Chondrocyte (in vitro differentiated cells): ENCODE data around the gene PPP4R4. TPM values are rescaled to one million over a fixed set of nuclear protein-coding genes. Genes with fewer than 3 reads are reported as not detected.
A peak's percentile ranks its signal among the peaks of the same experiment; 100 is the strongest.

Source experiments
- DNase-seq: peaks from one replicate; pipeline ENCODE4 v3.0.0; 2021; ENCODE audit warnings: mixed read lengths, low spot score
- H3K27ac Mint-ChIP-seq: one replicate; pipeline ENCODE4 v1.8.0; 2021; ENCODE audit warnings: mild to moderate bottlenecking, moderate library complexity, mixed read lengths; ENCODE audit not compliant: unreplicated experiment
- H3K27me3 Mint-ChIP-seq: 2 replicates; pipeline ENCODE4 v1.8.0; 2021; ENCODE audit warnings: low read depth, mixed read lengths
- H3K36me3 Mint-ChIP-seq: 2 replicates; pipeline ENCODE4 v1.8.0; 2021; ENCODE audit warnings: low read depth, mixed read lengths
- H3K4me1 Mint-ChIP-seq: 2 replicates; pipeline ENCODE4 v1.8.0; 2021; ENCODE audit warnings: low read depth, mild to moderate bottlenecking, mixed read lengths
- H3K4me3 Mint-ChIP-seq: one replicate; pipeline ENCODE4 v1.8.0; 2021; ENCODE audit warnings: mild to moderate bottlenecking, moderate library complexity, mixed read lengths; ENCODE audit not compliant: unreplicated experiment
- H3K9me3 Mint-ChIP-seq: 2 replicates; pipeline ENCODE4 v1.8.0; 2021; ENCODE audit warnings: low read depth, mixed read lengths
- CTCF ChIP-seq: fragments of 200-600 bp; sonication (generic); IDR thresholded peaks from 2 replicates; pipeline ENCODE4 v1.5.0; 2021; ENCODE audit warnings: antibody characterized with exemption, mild to moderate bottlenecking, moderate library complexity
- long read RNA-seq: library from polyadenylated mRNA; stranded (forward); transcript quantifications from one replicate; pipeline ENCODE4 v2.0.0, GENCODE V29; 2021
- total RNA-seq: library from RNA; stranded (reverse); gene quantifications from 3 replicates; pipeline ENCODE4 v1.2.1, GENCODE V29; 2021

PPP4R4 gene
- total RNA-seq: 0.22 TPM in 1 of 3 replicates, not detected in the others
- long read RNA-seq: 0 reads

GRCh38 chr14:94173885-94174603 is at the start of gene PPP4R4:
TSS of gene PPP4R4 (plus strand) at chr14:94174322. CDS start at chr14:94174466, 144 bp downstream.
- H3K27me3 Mint-ChIP-seq: peaks cover 44% of the 10 kb centered on the region
- H3K4me3 Mint-ChIP-seq: peak within 1 kb of the TSS; percentile 65
- DNase-seq: peak; percentile 93
- peaks cover 17% of the 10 kb centered on the region for H3K4me1 Mint-ChIP-seq
- peak within 1 kb of the TSS; percentile 9 for H3K27ac Mint-ChIP-seq
- peaks cover 2% of the 10 kb centered on the region for H3K9me3 Mint-ChIP-seq
- TF ChIP-seq CTCF: no peak
- H3K36me3 Mint-ChIP-seq: peaks cover 2% of the 10 kb centered on the region

GRCh38 chr14:94124582-94125377 is 49.3 kb upstream of the PPP4R4 start:
- no peaks in the 10 kb centered on the region for H3K27me3 Mint-ChIP-seq
- peaks cover 6% of the 10 kb centered on the region for H3K9me3 Mint-ChIP-seq
- H3K4me3 Mint-ChIP-seq: no peak overlapping the region
- peaks cover 31% of the 10 kb centered on the region for H3K4me1 Mint-ChIP-seq
- TF ChIP-seq CTCF: no peak
- H3K27ac Mint-ChIP-seq: no peak overlapping the region
- DNase-seq: no peak
- peaks cover 4% of the 10 kb centered on the region for H3K36me3 Mint-ChIP-seq

- Mint-ChIP-seq H3K4me1 (peaks cover 32% of the 10 kb centered on the region), H3K36me3 (peaks cover 3% of the 10 kb centered on the region), H3K9me3 (peaks cover under 1% of the 10 kb centered on the region), H3K27me3 (no peaks in the 10 kb centered on the region), H3K27ac (no peak overlapping the region), H3K4me3 (no peak overlapping the region)
- no peak for TF ChIP-seq CTCF
- no peak for DNase-seq
Measured at GRCh38 chr14:94125659-94126418, 48.3 kb upstream of the PPP4R4 start.

- no peak overlapping the region for H3K27ac Mint-ChIP-seq
- H3K4me1 Mint-ChIP-seq: peaks cover 27% of the 10 kb centered on the region
- TF ChIP-seq CTCF: no peak
- H3K27me3 Mint-ChIP-seq: no peaks in the 10 kb centered on the region
- H3K9me3 Mint-ChIP-seq: no peaks in the 10 kb centered on the region
- H3K36me3 Mint-ChIP-seq: peaks cover 3% of the 10 kb centered on the region
- no peak for DNase-seq
- no peak overlapping the region for H3K4me3 Mint-ChIP-seq
Measured at GRCh38 chr14:94126419-94126677, 47.8 kb upstream of the PPP4R4 start.

GRCh38 chr14:94126800-94127199 is 47.3 kb upstream of the PPP4R4 start:
- no peak for DNase-seq
- Mint-ChIP-seq H3K27me3 (no peaks in the 10 kb centered on the region), H3K36me3 (peaks cover 3% of the 10 kb centered on the region), H3K9me3 (no peaks in the 10 kb centered on the region), H3K4me1 (peaks cover 23% of the 10 kb centered on the region), H3K27ac (no peak overlapping the region), H3K4me3 (no peak overlapping the region)
- TF ChIP-seq CTCF: no peak
